HG03280 (cell line): Measurements from ENCODE around the gene NTM.

Source experiments
- ATAC-seq: cut with Tn5 transposase; IDR thresholded peaks from one replicate; pipeline ENCODE4 v1.9.1; 2021; ENCODE audit warnings: mild to moderate bottlenecking, moderate library complexity; ENCODE audit not compliant: unreplicated experiment

Gene NTM

GRCh38 chr11:131538322-131538721, 167.9 kb downstream of the NTM start:
- no peak for ATAC-seq

- ATAC-seq: no peak
These were observed 170.3 kb downstream of the NTM start for GRCh38 chr11:131540676-131541075.

GRCh38 chr11:131543389-131544025, 173.1 kb downstream of the NTM start:
- ATAC-seq: no peak

GRCh38 chr11:131544591-131544990, 174.2 kb downstream of the NTM start:
- no peak for ATAC-seq

GRCh38 chr11:131546218-131546895, 175.9 kb downstream of the NTM start:
- ATAC-seq: no peak

GRCh38 chr11:131549099-131549498, 178.7 kb downstream of the NTM start:
- no peak for ATAC-seq

GRCh38 chr11:131549770-131550169, 179.4 kb downstream of the NTM start:
- no peak for ATAC-seq

- no peak for ATAC-seq
These were observed 189.9 kb downstream of the NTM start for GRCh38 chr11:131560287-131560686.

- ATAC-seq: no peak
These were observed 191.1 kb downstream of the NTM start for GRCh38 chr11:131561501-131561900.

- ATAC-seq: no peak
These were observed 191.6 kb downstream of the NTM start for GRCh38 chr11:131561972-131562371.

GRCh38 chr11:131568318-131568717, 197.9 kb downstream of the NTM start:
- no peak for ATAC-seq

GRCh38 chr11:131571571-131571970, 201.2 kb downstream of the NTM start:
- no peak for ATAC-seq

- ATAC-seq: no peak
These were observed 202.0 kb downstream of the NTM start for GRCh38 chr11:131572423-131572822.

- peak; percentile 74 for ATAC-seq
These were observed 209.5 kb downstream of the NTM start for GRCh38 chr11:131579932-131580387.

- no peak for ATAC-seq
These were observed 210.1 kb downstream of the NTM start for GRCh38 chr11:131580476-131580875.

- ATAC-seq: no peak
These were observed 210.6 kb downstream of the NTM start for GRCh38 chr11:131581046-131581445.

GRCh38 chr11:131582021-131582525, 211.7 kb downstream of the NTM start:
- no peak for ATAC-seq

GRCh38 chr11:131583421-131583820, 213.0 kb downstream of the NTM start:
- no peak for ATAC-seq

- no peak for ATAC-seq
These were observed 213.5 kb downstream of the NTM start for GRCh38 chr11:131583938-131584337.

GRCh38 chr11:131584785-131585592, 214.6 kb downstream of the NTM start:
- ATAC-seq: no peak

GRCh38 chr11:131588057-131588456, 217.6 kb downstream of the NTM start:
- no peak for ATAC-seq

GRCh38 chr11:131591051-131591461, 220.6 kb downstream of the NTM start:
- ATAC-seq: no peak
